Measurements from ENCODE around the gene WDR4. TPM values are rescaled to one million over a fixed set of nuclear protein-coding genes. Genes with fewer than 3 reads are reported as not detected.

Gene WDR4
- total RNA-seq, 2 donors from 2014 or later = 10.3 to 18.5 TPM

- TF ChIP-seq CTCF (IDR thresholded peaks at IDR 0.05) = no peak
- Histone ChIP-seq H3K36me3 (peaks cover 52% of the 10 kb centered on the region), H3K27me3 (replicated peaks; ENCODE audit: insufficient read depth) (no peaks in the 10 kb centered on the region), H3K27ac (no peak overlapping the region), H3K4me1 (ENCODE audit: control insufficient read depth in 1 of 2, low read depth in 2 of 2) (no peaks in the 10 kb centered on the region), H3K4me3 (no peak overlapping the region), H3K9me3 (no peaks in the 10 kb centered on the region)
- no peak for DNase-seq (ENCODE audit: low spot score)
- ATAC-seq (ENCODE audit: insufficient number of reproducible peaks, low FRiP score, low read depth) = no peak
Measured at GRCh38 chr21:42906233-42906632, 26.9 kb upstream of the WDR4 start.

- DNase-seq (ENCODE audit: low spot score) (no peak), ATAC-seq (ENCODE audit: insufficient number of reproducible peaks, low FRiP score, low read depth) (no peak)
- no peaks in the 10 kb centered on the region for H3K4me1 ChIP-seq (ENCODE audit: control insufficient read depth in 1 of 2, low read depth in 2 of 2)
- H3K4me3 ChIP-seq = no peak overlapping the region
- H3K9me3 ChIP-seq = no peaks in the 10 kb centered on the region
- peaks cover 50% of the 10 kb centered on the region for H3K36me3 ChIP-seq
- no peaks in the 10 kb centered on the region for H3K27me3 ChIP-seq (replicated peaks; ENCODE audit: insufficient read depth)
- H3K27ac ChIP-seq = no peak overlapping the region
- TF ChIP-seq CTCF (IDR thresholded peaks at IDR 0.05) = no peak
Measured at GRCh38 chr21:42905195-42905594, 25.9 kb upstream of the WDR4 start.

- Histone ChIP-seq H3K4me1 (ENCODE audit: control insufficient read depth in 1 of 2, low read depth in 2 of 2) (no peaks in the 10 kb centered on the region), H3K9me3 (no peaks in the 10 kb centered on the region), H3K4me3 (no peak overlapping the region), H3K36me3 (peaks cover 46% of the 10 kb centered on the region), H3K27ac (no peak overlapping the region), H3K27me3 (replicated peaks; ENCODE audit: insufficient read depth) (no peaks in the 10 kb centered on the region)
- DNase-seq (ENCODE audit: low spot score) (no peak), ATAC-seq (ENCODE audit: insufficient number of reproducible peaks, low FRiP score, low read depth) (no peak)
- no peak for TF ChIP-seq CTCF (IDR thresholded peaks at IDR 0.05)
Measured at GRCh38 chr21:42903817-42904216, 24.5 kb upstream of the WDR4 start.

GRCh38 chr21:42900446-42900845 is 21.1 kb upstream of the WDR4 start:
- H3K4me3 ChIP-seq = no peak overlapping the region
- no peak for DNase-seq (ENCODE audit: low spot score)
- TF ChIP-seq CTCF (IDR thresholded peaks at IDR 0.05) = no peak
- H3K27me3 ChIP-seq (replicated peaks; ENCODE audit: insufficient read depth) = no peaks in the 10 kb centered on the region
- peaks cover 51% of the 10 kb centered on the region for H3K36me3 ChIP-seq
- peaks cover 0 to 3% of the 10 kb centered on the region in 2 donors for H3K4me1 ChIP-seq (ENCODE audit: control insufficient read depth in 1 of 2, low read depth in 2 of 2)
- no peaks in the 10 kb centered on the region for H3K9me3 ChIP-seq
- no peak overlapping the region for H3K27ac ChIP-seq
- ATAC-seq (ENCODE audit: insufficient number of reproducible peaks, low FRiP score, low read depth) = no peak

- no peak for TF ChIP-seq CTCF (IDR thresholded peaks at IDR 0.05)
- peak; percentile 94 for ATAC-seq (ENCODE audit: insufficient number of reproducible peaks, low FRiP score, low read depth)
Measured at GRCh38 chr21:42892931-42893755, 13.8 kb upstream of the WDR4 start, which contains the start of gene NDUFV3. Gene NDUFV3 (plus strand): TSS chr21:42893309. CDS start chr21:42893334, 25 bp downstream.

More at GRCh38 chr21:42892931-42893755, 13.8 kb upstream of the WDR4 start, which contains the start of gene NDUFV3:
- H3K27me3 ChIP-seq (replicated peaks; ENCODE audit: insufficient read depth) = no peaks in the 10 kb centered on the region
- H3K4me1 ChIP-seq (ENCODE audit: control insufficient read depth in 1 of 2, low read depth in 2 of 2) = peaks cover 6 to 10% of the 10 kb centered on the region in 2 donors
- peak; percentile 99 for DNase-seq (ENCODE audit: low spot score)
- peaks cover 13% of the 10 kb centered on the region for H3K36me3 ChIP-seq
- H3K9me3 ChIP-seq = no peaks in the 10 kb centered on the region
- peak within 1 kb of the TSS; percentile 88 to 93 for H3K27ac ChIP-seq
- H3K4me3 ChIP-seq = peak within 1 kb of the TSS; percentile 91
